Measurements from ENCODE around the gene ENOPH1.

ENOPH1 gene

DNA sequence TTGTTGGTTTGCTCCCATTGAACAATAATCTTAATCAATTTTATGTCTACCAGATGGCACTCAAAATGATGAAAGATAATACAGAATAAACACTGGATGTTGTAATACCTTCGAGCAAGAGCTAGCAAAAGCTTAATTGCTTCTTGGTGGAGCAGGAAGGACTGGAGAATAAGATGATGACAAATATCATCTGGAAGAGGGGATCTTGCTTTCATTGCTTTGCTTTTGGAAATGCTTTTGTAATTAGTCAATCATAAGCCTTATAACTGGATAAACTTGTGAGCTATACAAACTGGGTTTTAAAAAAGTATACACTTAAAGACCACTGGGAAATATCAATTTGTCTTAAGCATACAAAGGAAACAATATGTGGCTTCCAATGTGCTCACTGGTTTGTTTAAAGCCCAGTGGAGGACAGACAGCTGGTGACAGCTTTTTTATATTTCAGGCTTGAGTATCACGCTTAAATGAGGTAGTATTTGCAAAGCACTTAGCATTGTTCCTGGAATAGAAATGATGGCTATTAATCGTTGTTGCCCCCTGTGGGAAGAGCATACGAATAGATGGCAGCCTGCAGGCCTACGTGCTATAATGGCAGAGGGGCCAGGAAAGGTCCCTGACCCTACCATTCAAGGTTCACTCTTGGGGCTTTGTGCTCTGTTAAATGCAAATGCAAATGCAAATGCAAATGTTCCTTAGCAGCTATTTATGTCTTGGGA is 70.2 kb downstream of the ENOPH1 start:
- H3K27me3 ChIP-seq (ENCODE audit: control insufficient read depth, insufficient read depth, low read length, poor library complexity, severe bottlenecking): no peaks in the 10 kb centered on the region
- no peak overlapping the region for H3K27ac ChIP-seq (ENCODE audit: insufficient read depth, low read depth, low read length, poor library complexity, severe bottlenecking)
- H3K36me3 ChIP-seq (ENCODE audit: control insufficient read depth, insufficient read depth, low read length): no peaks in the 10 kb centered on the region
- no peak overlapping the region for H3K4me3 ChIP-seq (ENCODE audit: insufficient read depth, low read depth, low read length)
- 28 to 32% methylated on average over 5 of the region's 5 CpGs for WGBS, 2 experiments
- H3K4me1 ChIP-seq (ENCODE audit: control insufficient read depth, insufficient read depth, low read length): peaks cover 5% of the 10 kb centered on the region
- H3K9me3 ChIP-seq (ENCODE audit: control insufficient read depth, low read length): no peaks in the 10 kb centered on the region

DNA sequence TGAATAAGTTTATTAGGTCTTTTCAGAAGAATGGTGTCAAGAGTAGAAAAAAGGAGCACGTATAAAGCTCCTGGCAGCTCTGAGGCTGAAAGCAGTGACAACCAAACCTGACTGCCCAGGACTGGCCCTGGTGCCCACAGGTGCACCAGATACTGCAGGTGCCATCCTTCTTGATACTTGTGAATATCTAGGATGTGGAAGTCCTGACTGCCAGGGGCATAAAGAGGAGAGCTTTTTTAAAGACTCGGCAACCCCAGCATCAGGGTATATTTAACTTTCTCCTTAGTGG is 70.7 kb downstream of the ENOPH1 start:
- H3K27ac ChIP-seq (ENCODE audit: insufficient read depth, low read depth, low read length, poor library complexity, severe bottlenecking): no peak overlapping the region

DNA sequence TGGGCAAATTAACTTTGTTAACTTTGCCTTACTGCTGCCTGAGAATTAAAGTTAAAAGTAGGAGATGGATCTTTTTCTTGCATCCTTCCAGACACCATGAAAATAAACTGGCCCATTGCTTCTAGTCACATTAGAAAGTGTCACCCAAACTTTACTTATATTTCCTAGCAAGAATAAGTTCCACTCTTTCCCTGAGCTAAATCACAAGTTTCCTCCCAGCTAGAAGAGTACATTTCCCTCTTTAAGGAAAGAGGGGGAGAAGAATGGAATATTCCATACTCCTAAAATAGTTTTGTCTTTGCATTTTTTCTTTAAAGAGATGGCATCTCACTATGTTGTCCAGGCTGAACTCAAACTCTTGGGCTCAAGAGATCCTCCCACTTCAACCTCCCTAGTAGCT is 77.6 kb downstream of the ENOPH1 start:
- Histone ChIP-seq H3K9me3 (ENCODE audit: control insufficient read depth, low read length) (no peaks in the 10 kb centered on the region), H3K4me3 (ENCODE audit: insufficient read depth, low read depth, low read length) (no peak overlapping the region), H3K27me3 (ENCODE audit: control insufficient read depth, insufficient read depth, low read length, poor library complexity, severe bottlenecking) (no peaks in the 10 kb centered on the region), H3K4me1 (ENCODE audit: control insufficient read depth, insufficient read depth, low read length) (no peaks in the 10 kb centered on the region), H3K27ac (ENCODE audit: insufficient read depth, low read depth, low read length, poor library complexity, severe bottlenecking) (no peak overlapping the region), H3K36me3 (ENCODE audit: control insufficient read depth, insufficient read depth, low read length) (no peaks in the 10 kb centered on the region)

More for the DNA sequence above, 70.7 kb downstream of the ENOPH1 start:
- H3K9me3 ChIP-seq (ENCODE audit: control insufficient read depth, low read length): no peaks in the 10 kb centered on the region
- 53 to 56% methylated on average over 2 of the region's 2 CpGs for WGBS, 2 experiments
- H3K4me1 ChIP-seq (ENCODE audit: control insufficient read depth, insufficient read depth, low read length): peaks cover 5% of the 10 kb centered on the region
- H3K27me3 ChIP-seq (ENCODE audit: control insufficient read depth, insufficient read depth, low read length, poor library complexity, severe bottlenecking): no peaks in the 10 kb centered on the region
- H3K4me3 ChIP-seq (ENCODE audit: insufficient read depth, low read depth, low read length): no peak overlapping the region
- H3K36me3 ChIP-seq (ENCODE audit: control insufficient read depth, insufficient read depth, low read length): no peaks in the 10 kb centered on the region

DNA sequence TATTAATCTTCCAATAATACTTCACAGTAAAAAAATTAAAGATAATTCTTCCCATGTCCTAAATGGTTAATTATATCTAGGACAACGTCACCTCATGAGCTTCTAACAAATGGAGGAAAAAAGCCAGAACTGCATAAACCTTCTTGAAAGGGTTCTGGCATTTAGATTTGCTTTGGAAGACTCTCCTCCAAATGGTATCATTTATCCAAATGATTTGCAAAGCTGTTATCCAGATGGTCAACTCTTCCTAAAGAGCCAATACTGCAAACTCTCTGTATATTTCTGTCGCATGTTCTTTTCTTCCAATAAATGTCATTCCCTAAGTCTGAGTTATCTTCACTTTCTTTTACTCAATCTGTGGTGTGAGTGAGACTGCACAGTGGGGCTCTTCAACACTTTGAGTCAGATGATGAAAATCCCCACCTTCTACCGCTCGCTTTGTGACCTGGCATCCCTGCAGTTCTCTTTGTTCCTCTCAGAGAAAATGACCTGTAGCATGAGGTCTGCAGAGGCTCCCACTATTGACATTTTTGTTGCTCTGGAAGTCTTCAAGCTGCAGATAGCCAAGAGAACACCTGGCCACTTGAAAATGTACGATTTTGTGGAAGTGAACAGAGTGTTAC is 78.5 kb downstream of the ENOPH1 start:
- Histone ChIP-seq H3K4me1 (ENCODE audit: control insufficient read depth, insufficient read depth, low read length) (no peaks in the 10 kb centered on the region), H3K27me3 (ENCODE audit: control insufficient read depth, insufficient read depth, low read length, poor library complexity, severe bottlenecking) (no peaks in the 10 kb centered on the region), H3K9me3 (ENCODE audit: control insufficient read depth, low read length) (no peaks in the 10 kb centered on the region), H3K27ac (ENCODE audit: insufficient read depth, low read depth, low read length, poor library complexity, severe bottlenecking) (no peak overlapping the region), H3K4me3 (ENCODE audit: insufficient read depth, low read depth, low read length) (no peak overlapping the region), H3K36me3 (ENCODE audit: control insufficient read depth, insufficient read depth, low read length) (no peaks in the 10 kb centered on the region)
- 56 to 65% methylated on average over 4 to 5 of the region's 5 CpGs for WGBS, 2 experiments

DNA sequence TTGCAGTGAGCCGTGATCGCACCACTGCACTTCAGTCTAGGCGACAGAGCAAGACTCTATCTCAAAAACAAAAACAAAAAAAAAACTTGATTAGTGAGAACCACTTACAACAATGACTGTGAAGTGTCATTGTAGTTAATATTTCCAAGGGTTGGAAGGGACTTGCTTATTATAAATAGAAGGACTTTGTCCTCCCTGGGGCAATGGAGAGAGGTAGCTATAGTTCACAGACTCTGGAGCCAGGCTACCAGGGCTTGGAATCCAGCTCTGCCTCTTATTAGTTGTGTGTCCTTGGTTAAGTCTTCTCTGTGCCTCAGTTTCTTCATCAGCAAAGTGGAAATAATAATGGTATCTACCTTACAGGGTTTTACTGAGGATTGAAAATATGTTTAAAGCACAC is 79.8 kb downstream of the ENOPH1 start:
- Histone ChIP-seq H3K9me3 (ENCODE audit: control insufficient read depth, low read length) (no peaks in the 10 kb centered on the region), H3K4me1 (ENCODE audit: control insufficient read depth, insufficient read depth, low read length) (no peaks in the 10 kb centered on the region), H3K27ac (ENCODE audit: insufficient read depth, low read depth, low read length, poor library complexity, severe bottlenecking) (no peak overlapping the region), H3K27me3 (ENCODE audit: control insufficient read depth, insufficient read depth, low read length, poor library complexity, severe bottlenecking) (no peaks in the 10 kb centered on the region), H3K36me3 (ENCODE audit: control insufficient read depth, insufficient read depth, low read length) (no peaks in the 10 kb centered on the region), H3K4me3 (ENCODE audit: insufficient read depth, low read depth, low read length) (no peak overlapping the region)
- 83 to 98% methylated on average over 3 of the region's 3 CpGs for WGBS, 2 experiments

Data from ectodermal cell (in vitro differentiated cells).